Measurements from ENCODE around the gene GCFC2. TPM values are rescaled to one million over a fixed set of nuclear protein-coding genes. Genes with fewer than 3 reads are reported as not detected.

Gene GCFC2
- total RNA-seq, 1 experiment from 2014 or later: 14.3 TPM

GRCh38 chr2:75680402-75680801, 30.3 kb downstream of the GCFC2 start:
- no peak for DNase-seq (ENCODE audit: low read depth)

- DNase-seq (ENCODE audit: low read depth): no peak
These were observed 31.2 kb downstream of the GCFC2 start for GRCh38 chr2:75679556-75679955.

- no peak for DNase-seq (ENCODE audit: low read depth)
These were observed 34.3 kb downstream of the GCFC2 start for GRCh38 chr2:75676464-75676863.

GRCh38 chr2:75675908-75676307, 34.8 kb downstream of the GCFC2 start:
- DNase-seq (ENCODE audit: low read depth): no peak

DNA sequence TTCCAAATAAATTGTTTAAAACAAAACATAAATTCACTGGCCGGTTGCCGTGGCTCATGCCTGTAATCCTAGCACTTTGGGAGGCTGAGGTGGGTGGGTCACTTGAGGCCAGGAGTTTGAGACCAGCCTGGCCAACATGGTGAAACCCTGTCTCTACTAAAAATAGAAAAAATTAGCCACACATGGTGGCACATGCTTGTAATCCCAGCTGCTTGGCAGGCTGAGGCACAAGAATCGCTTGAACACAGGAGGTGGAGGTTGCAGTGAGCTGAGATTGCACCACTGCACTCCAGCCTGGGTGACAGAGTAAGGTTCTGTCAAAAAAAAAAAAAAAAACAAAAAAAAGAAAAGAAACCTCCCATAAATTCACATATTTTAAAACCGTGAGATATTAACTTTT, 35.3 kb downstream of the GCFC2 start:
- peak; percentile 28 for DNase-seq (ENCODE audit: low read depth)

DNA sequence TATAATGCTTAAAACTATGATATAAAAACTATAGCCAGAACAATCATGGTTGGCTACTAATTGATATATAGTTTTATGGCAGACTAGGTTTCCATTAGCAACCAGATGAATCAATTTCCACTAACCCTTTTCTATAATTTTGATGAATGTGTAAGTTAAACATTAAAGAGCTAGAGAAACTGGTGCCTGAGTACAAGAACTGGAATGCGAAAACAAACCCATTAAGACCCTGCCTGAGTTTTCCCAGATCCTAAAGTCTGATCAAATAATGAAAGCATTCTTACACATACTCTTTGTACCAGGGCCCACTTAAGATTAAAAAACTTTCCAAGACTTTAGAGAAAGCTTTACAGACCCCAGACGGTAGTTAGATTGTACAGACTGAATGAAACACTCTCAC, 42.8 kb downstream of the GCFC2 start:
- DNase-seq (ENCODE audit: low read depth): no peak

DNA sequence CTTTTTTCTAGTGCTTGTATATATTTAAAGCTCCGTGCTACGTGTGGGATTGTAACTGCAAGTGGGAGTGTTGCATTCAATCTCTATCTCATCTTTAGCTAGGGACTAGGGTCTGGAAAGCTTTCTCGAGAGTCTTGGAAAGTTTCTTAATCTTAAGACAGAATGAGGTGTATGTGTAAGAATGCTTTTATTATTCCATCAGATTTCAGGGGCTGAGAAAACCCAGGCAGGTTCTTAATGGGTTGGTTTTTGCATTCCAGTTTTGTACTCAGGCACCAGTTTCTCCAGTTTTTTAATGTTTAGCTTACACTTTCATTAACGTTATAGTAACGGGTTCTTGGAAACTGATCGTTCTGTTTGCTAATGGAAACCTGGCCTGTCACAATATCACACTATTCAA, 43.8 kb downstream of the GCFC2 start:
- DNase-seq (ENCODE audit: low read depth): no peak

GRCh38 chr2:75657798-75658197, 52.9 kb downstream of the GCFC2 start:
- DNase-seq (ENCODE audit: low read depth): no peak

DNA sequence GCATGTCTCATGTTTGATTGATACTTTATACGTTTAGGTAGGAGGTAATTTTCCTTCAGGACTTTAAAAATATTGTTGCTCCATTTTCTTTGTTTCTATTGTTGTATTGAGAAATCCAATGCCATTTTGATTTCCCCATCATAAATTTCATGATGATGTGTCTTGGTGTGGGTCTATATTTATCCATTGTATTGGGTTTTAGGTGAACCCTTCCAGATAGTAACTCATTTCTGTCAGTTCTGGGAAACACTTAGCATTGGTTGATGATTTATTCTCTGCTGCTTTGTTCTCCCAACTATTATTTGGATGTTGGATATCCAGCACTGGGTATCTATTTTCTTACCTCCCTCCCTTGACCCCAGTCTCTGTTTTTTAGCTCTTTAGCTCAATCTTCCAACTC, 54.2 kb downstream of the GCFC2 start:
- DNase-seq (ENCODE audit: low read depth): no peak

DNA sequence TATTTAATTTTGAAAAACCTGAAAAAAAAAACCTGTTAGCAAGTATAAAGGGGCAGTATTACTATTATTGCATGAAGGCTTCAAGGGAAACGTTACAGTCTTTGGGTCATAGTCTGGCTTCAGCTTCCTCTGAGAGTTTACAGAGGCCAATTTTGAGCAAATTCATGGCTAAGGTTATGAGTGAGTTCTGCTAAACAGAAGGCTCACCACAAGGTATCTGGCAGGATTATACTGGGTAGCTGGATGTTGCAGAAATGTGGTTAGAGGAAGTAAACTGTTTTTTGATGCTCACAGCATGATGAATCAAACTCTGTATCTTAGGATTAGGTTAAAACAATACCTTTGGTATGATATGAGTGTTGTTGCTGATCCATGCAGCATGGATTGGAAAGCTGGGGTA, 54.9 kb downstream of the GCFC2 start:
- DNase-seq (ENCODE audit: low read depth): no peak

- DNase-seq (ENCODE audit: low read depth): no peak
These were observed 56.7 kb downstream of the GCFC2 start for GRCh38 chr2:75654012-75654411.

GRCh38 chr2:75647771-75648170, 62.9 kb downstream of the GCFC2 start:
- no peak for DNase-seq (ENCODE audit: low read depth)

DNA sequence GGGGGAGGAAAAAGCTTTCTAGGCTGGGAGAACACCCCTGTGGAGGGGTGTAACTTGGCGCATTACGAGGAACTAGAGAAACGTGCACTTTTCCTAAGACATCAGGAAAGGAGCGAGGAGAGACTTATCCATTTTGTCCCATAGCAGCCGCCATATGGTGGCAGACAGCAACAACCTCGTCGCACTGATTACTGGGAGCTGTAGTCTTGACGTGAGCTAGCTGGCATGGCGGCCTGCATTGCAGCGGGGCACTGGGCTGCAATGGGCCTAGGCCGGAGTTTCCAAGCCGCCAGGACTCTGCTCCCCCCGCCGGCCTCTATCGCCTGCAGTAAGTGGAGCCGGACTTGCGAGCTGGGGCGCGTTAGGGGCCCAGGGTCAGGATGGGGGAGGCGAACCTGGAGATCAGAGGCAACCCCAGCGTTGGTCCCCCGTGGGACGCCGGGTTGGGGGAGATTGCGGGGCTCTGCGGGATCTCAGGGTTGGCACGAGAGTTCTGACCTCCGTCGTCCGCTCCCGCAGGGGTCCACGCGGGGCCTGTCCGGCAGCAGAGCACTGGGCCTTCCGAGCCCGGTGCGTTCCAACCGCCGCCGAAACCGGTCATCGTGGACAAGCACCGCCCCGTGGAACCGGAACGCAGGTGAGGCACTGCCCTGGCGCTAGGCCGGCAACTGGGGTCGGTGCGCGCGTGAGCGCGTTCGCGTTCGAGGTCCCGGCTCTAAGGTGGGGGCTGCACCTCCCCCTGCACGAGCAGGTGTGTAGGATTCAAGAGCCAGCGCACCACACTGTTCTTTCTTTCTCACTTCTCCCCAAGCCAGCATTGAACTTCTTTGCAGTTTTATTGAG, 63.9 kb downstream of the GCFC2 start, which contains the start of gene MRPL19:
TSS of gene MRPL19 (plus strand) at position 201 of the 843 bp plus-strand sequence. CDS start at position 226, 25 bp downstream.
- DNase-seq (ENCODE audit: low read depth): peak; percentile 93

GRCh38 chr2:75646090-75646582, 64.6 kb downstream of the GCFC2 start:
- no peak for DNase-seq (ENCODE audit: low read depth)

- no peak for DNase-seq (ENCODE audit: low read depth)
These were observed 65.1 kb downstream of the GCFC2 start for GRCh38 chr2:75645643-75646042.

- no peak for DNase-seq (ENCODE audit: low read depth)
These were observed 66.7 kb downstream of the GCFC2 start for GRCh38 chr2:75643980-75644379.

- no peak for DNase-seq (ENCODE audit: low read depth)
These were observed 69.1 kb downstream of the GCFC2 start for GRCh38 chr2:75641587-75641986.

GRCh38 chr2:75640621-75641121, 70.0 kb downstream of the GCFC2 start:
- DNase-seq (ENCODE audit: low read depth): peak; percentile 64

GRCh38 chr2:75637568-75637967, 73.1 kb downstream of the GCFC2 start:
- DNase-seq (ENCODE audit: low read depth): no peak

- DNase-seq (ENCODE audit: low read depth): no peak
These were observed 75.8 kb downstream of the GCFC2 start for GRCh38 chr2:75634945-75635344.

DNA sequence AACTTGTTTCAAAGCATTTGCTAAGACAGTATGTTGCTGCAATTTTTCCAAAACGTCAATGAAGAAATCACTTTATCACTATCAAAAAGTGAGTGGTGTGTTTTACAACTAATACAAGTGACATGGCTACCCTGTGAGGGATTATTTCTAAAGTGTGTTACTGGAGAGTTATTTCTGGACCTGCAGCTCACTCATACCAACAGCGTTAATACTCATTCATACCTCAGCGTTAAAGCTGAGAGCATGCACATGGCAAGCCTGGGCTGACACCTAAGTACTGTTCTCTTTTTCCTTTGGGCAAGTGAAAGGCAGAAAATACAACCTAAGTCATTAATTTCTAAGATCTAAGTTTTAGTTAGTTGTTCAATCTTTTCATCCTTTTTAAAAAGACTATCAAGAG, 77.1 kb downstream of the GCFC2 start:
- DNase-seq (ENCODE audit: low read depth): no peak

DNA sequence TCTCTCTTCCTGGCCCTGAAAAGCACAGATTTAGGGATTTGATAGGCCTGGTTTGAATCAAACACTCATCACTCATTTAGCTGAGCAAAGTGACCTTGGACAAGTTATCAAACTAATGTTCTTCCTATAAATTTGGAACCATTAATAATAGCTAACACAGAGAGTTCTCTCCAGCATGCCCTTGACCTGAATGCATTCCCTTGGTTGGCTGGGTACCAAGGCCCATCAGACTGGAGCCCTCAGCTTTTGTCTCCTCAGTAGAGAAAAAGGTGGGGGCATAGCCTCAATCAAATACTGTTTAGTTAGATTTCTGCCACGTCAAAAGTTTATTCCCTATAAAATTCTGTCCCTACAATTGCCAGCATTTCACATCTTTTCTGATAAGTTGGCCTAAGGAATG, 77.9 kb downstream of the GCFC2 start:
- no peak for DNase-seq (ENCODE audit: low read depth)

GRCh38 chr2:75632091-75632701, 78.5 kb downstream of the GCFC2 start:
- no peak for DNase-seq (ENCODE audit: low read depth)

Measured in LHCN-M2 (cell line).